ENCODE results near the gene RPS6KB2.
A peak's percentile ranks its signal among the peaks of the same experiment; 100 is the strongest.

RPS6KB2 gene

GRCh38 chr11:67409781-67410368 is 18.4 kb upstream of the RPS6KB2 start:
- ATAC-seq (replicated peaks) (no peak), DNase-seq (no peak)
- peaks cover 52% of the 10 kb centered on the region for H3K36me3 Mint-ChIP-seq (ENCODE audit: insufficient read depth)
- no peaks in the 10 kb centered on the region for H3K27me3 Mint-ChIP-seq
- H3K4me3 Mint-ChIP-seq, result peak overlapping the region; percentile 97 to 99
- H3K4me1 Mint-ChIP-seq (ENCODE audit: low read depth in 2 of 2), result peaks cover 75 to 83% of the 10 kb centered on the region in 2 donors
- H3K9me3 Mint-ChIP-seq, result no peaks in the 10 kb centered on the region
- peak overlapping the region; percentile 89 for H3K27ac Mint-ChIP-seq

GRCh38 chr11:67410369-67410831 is 17.9 kb upstream of the RPS6KB2 start:
- H3K4me3 Mint-ChIP-seq, result peak overlapping the region; percentile 97 to 99
- H3K4me1 Mint-ChIP-seq (ENCODE audit: low read depth in 2 of 2), result peaks cover 74 to 81% of the 10 kb centered on the region in 2 donors
- no peak for DNase-seq
- no peak for ATAC-seq (replicated peaks)
- H3K36me3 Mint-ChIP-seq (ENCODE audit: insufficient read depth), result peaks cover 53% of the 10 kb centered on the region
- H3K9me3 Mint-ChIP-seq, result no peaks in the 10 kb centered on the region
- peak overlapping the region; percentile 89 for H3K27ac Mint-ChIP-seq
- no peaks in the 10 kb centered on the region for H3K27me3 Mint-ChIP-seq

GRCh38 chr11:67410984-67411784 is 17.1 kb upstream of the RPS6KB2 start:
- peaks cover 48% of the 10 kb centered on the region for H3K36me3 Mint-ChIP-seq (ENCODE audit: insufficient read depth)
- DNase-seq (no peak), ATAC-seq (replicated peaks) (no peak)
- peak overlapping the region; percentile 89 for H3K27ac Mint-ChIP-seq
- H3K4me1 Mint-ChIP-seq (ENCODE audit: low read depth in 2 of 2), result peaks cover 75 to 80% of the 10 kb centered on the region in 2 donors
- H3K27me3 Mint-ChIP-seq, result no peaks in the 10 kb centered on the region
- H3K4me3 Mint-ChIP-seq, result peak overlapping the region; percentile 97 to 99
- H3K9me3 Mint-ChIP-seq, result no peaks in the 10 kb centered on the region

GRCh38 chr11:67411785-67412152 is 16.5 kb upstream of the RPS6KB2 start:
- Mint-ChIP-seq H3K36me3 (ENCODE audit: insufficient read depth) (peaks cover 46% of the 10 kb centered on the region), H3K27me3 (no peaks in the 10 kb centered on the region), H3K4me3 (peak overlapping the region; percentile 44 to 97), H3K9me3 (no peaks in the 10 kb centered on the region), H3K27ac (no peak overlapping the region), H3K4me1 (ENCODE audit: low read depth in 2 of 2) (peaks cover 75 to 81% of the 10 kb centered on the region in 2 donors)
- no peak for ATAC-seq (replicated peaks)
- DNase-seq, result no peak

GRCh38 chr11:67412495-67413179 is 15.7 kb upstream of the RPS6KB2 start:
- ATAC-seq (replicated peaks), result no peak
- peak overlapping the region; percentile 57 to 97 for H3K4me3 Mint-ChIP-seq
- H3K36me3 Mint-ChIP-seq (ENCODE audit: insufficient read depth), result peaks cover 37% of the 10 kb centered on the region
- H3K27me3 Mint-ChIP-seq, result no peaks in the 10 kb centered on the region
- peak overlapping the region; percentile 35 to 80 for H3K27ac Mint-ChIP-seq
- DNase-seq, result no peak
- peaks cover 75 to 81% of the 10 kb centered on the region in 2 donors for H3K4me1 Mint-ChIP-seq (ENCODE audit: low read depth in 2 of 2)
- no peaks in the 10 kb centered on the region for H3K9me3 Mint-ChIP-seq

GRCh38 chr11:67413266-67413849 is 14.9 kb upstream of the RPS6KB2 start:
- no peak for ATAC-seq (replicated peaks)
- no peaks in the 10 kb centered on the region for H3K27me3 Mint-ChIP-seq

GRCh38 chr11:67415501-67416304 is 12.6 kb upstream of the RPS6KB2 start, which contains the start of gene CARNS1:
Gene CARNS1, plus strand, starts transcription at chr11:67415678. Its CDS starts 522 bp downstream, at chr11:67416200.
- peaks cover 20% of the 10 kb centered on the region for H3K36me3 Mint-ChIP-seq (ENCODE audit: insufficient read depth)
- peaks cover 67 to 76% of the 10 kb centered on the region in 2 donors for H3K4me1 Mint-ChIP-seq (ENCODE audit: low read depth in 2 of 2)
- DNase-seq (no peak), ATAC-seq (replicated peaks) (no peak)
- no peaks in the 10 kb centered on the region for H3K9me3 Mint-ChIP-seq
- H3K27ac Mint-ChIP-seq, result peak within 1 kb of the TSS; percentile 87 to 91
- no peaks in the 10 kb centered on the region for H3K27me3 Mint-ChIP-seq
- peak within 1 kb of the TSS; percentile 80 to 82 for H3K4me3 Mint-ChIP-seq

More at GRCh38 chr11:67413266-67413849, 14.9 kb upstream of the RPS6KB2 start:
- H3K4me3 Mint-ChIP-seq, result peak overlapping the region; percentile 57 to 74
- peaks cover 32% of the 10 kb centered on the region for H3K36me3 Mint-ChIP-seq (ENCODE audit: insufficient read depth)
- H3K27ac Mint-ChIP-seq, result peak overlapping the region; percentile 20 to 80
- no peaks in the 10 kb centered on the region for H3K9me3 Mint-ChIP-seq
- DNase-seq, result no peak
- H3K4me1 Mint-ChIP-seq (ENCODE audit: low read depth in 2 of 2), result peaks cover 74 to 79% of the 10 kb centered on the region in 2 donors

GRCh38 chr11:67416416-67417335 is 11.6 kb upstream of the RPS6KB2 start:
- peak overlapping the region; percentile 80 to 82 for H3K4me3 Mint-ChIP-seq
- ATAC-seq (replicated peaks), result peak; percentile 51
- DNase-seq, result peak; percentile 74 to 79 (median 78)
- H3K27ac Mint-ChIP-seq, result peak overlapping the region; percentile 87 to 91
- no peaks in the 10 kb centered on the region for H3K27me3 Mint-ChIP-seq
- H3K36me3 Mint-ChIP-seq (ENCODE audit: insufficient read depth), result peaks cover 21% of the 10 kb centered on the region
- peaks cover 64 to 70% of the 10 kb centered on the region in 2 donors for H3K4me1 Mint-ChIP-seq (ENCODE audit: low read depth in 2 of 2)
- no peaks in the 10 kb centered on the region for H3K9me3 Mint-ChIP-seq

GRCh38 chr11:67417425-67417824 is 10.9 kb upstream of the RPS6KB2 start:
- DNase-seq, result no peak
- no peak for ATAC-seq (replicated peaks)
- peaks cover 18% of the 10 kb centered on the region for H3K36me3 Mint-ChIP-seq (ENCODE audit: insufficient read depth)
- H3K27ac Mint-ChIP-seq, result peak overlapping the region; percentile 58 to 87
- peaks cover 56 to 63% of the 10 kb centered on the region in 2 donors for H3K4me1 Mint-ChIP-seq (ENCODE audit: low read depth in 2 of 2)
- no peaks in the 10 kb centered on the region for H3K27me3 Mint-ChIP-seq
- H3K4me3 Mint-ChIP-seq, result peak overlapping the region; percentile 80 to 82
- H3K9me3 Mint-ChIP-seq, result no peaks in the 10 kb centered on the region

GRCh38 chr11:67418476-67419281 is 9.6 kb upstream of the RPS6KB2 start:
- Mint-ChIP-seq H3K4me1 (ENCODE audit: low read depth in 2 of 2) (peaks cover 51 to 55% of the 10 kb centered on the region in 2 donors), H3K36me3 (ENCODE audit: insufficient read depth) (peaks cover 21% of the 10 kb centered on the region)
- DNase-seq, result peak in 1 of 3 experiments; percentile 56

More at GRCh38 chr11:67418476-67419281, 9.6 kb upstream of the RPS6KB2 start:
- H3K9me3 Mint-ChIP-seq, result no peaks in the 10 kb centered on the region
- ATAC-seq (replicated peaks), result peak; percentile 16
- no peaks in the 10 kb centered on the region for H3K27me3 Mint-ChIP-seq
- peak overlapping the region; percentile 72 to 82 for H3K4me3 Mint-ChIP-seq
- peak overlapping the region; percentile 79 to 87 for H3K27ac Mint-ChIP-seq
